ENCODE data around the gene PNMA8B.

Gene PNMA8B

GRCh38 chr19:46529622-46530451 is 34.2 kb upstream of the PNMA8B start (continued):
- TF ChIP-seq ZBTB49 (tag by site-specific recombination; IDR thresholded peaks at IDR 0.05; ENCODE audit: low read depth) (no peak), BCL11A (tag by site-specific recombination; IDR thresholded peaks at IDR 0.05; ENCODE audit: low read depth) (peak; percentile 59; the same call in 1 of the 2 replicates), ZNF521 (tag by site-specific recombination; IDR thresholded peaks at IDR 0.05) (no peak), ZNF18 (tag by site-specific recombination; IDR thresholded peaks at IDR 0.05) (no peak), YY2 (tag by site-specific recombination; IDR thresholded peaks at IDR 0.05) (no peak), HOXA7 (CRISPR knock-in tag; IDR thresholded peaks at IDR 0.05; ENCODE audit: borderline replicate concordance) (no peak), ZNF221 (tag by site-specific recombination; IDR thresholded peaks at IDR 0.05; ENCODE audit: borderline replicate concordance) (no peak), ZNF660 (tag by site-specific recombination; IDR thresholded peaks at IDR 0.05) (0 out of 2 replicates have a peak, but pooled peaks have one; percentile 23), SCRT1 (tag by site-specific recombination; IDR thresholded peaks at IDR 0.05; ENCODE audit: borderline replicate concordance) (0 out of 2 replicates have a peak, but pooled peaks have one; percentile 16), ZNF274 (IDR thresholded peaks at IDR 0.05; ENCODE audit: low read length) (no peak), ZNF274 (tag by site-specific recombination; IDR thresholded peaks at IDR 0.05; ENCODE audit: borderline replicate concordance) (no peak), ZNF184 (tag by site-specific recombination; IDR thresholded peaks at IDR 0.05) (no peak), ZNF645 (tag by site-specific recombination; IDR thresholded peaks at IDR 0.05) (no peak), ZNF585B (tag by site-specific recombination; IDR thresholded peaks at IDR 0.05) (no peak), EGR2 (tag by site-specific recombination; IDR thresholded peaks at IDR 0.05; ENCODE audit: low read depth) (peak; percentile 78), ZNF174 (tag by site-specific recombination; IDR thresholded peaks at IDR 0.05) (no peak), KLF9 (tag by site-specific recombination; IDR thresholded peaks at IDR 0.05; ENCODE audit: low read depth) (peak; percentile 60), ZNF426 (tag by site-specific recombination; IDR thresholded peaks at IDR 0.05) (no peak), ZXDB (tag by site-specific recombination; IDR thresholded peaks at IDR 0.05) (0 out of 2 replicates have a peak, but pooled peaks have one; percentile 34), ZNF529 (tag by site-specific recombination; IDR thresholded peaks at IDR 0.05; ENCODE audit: insufficient replicate concordance) (no peak), ZSCAN16 (tag by site-specific recombination; IDR thresholded peaks at IDR 0.05) (no peak), HOXC10 (CRISPR knock-in tag; IDR thresholded peaks at IDR 0.05) (no peak), SP2 (tag by site-specific recombination; IDR thresholded peaks at IDR 0.05) (peak; percentile 57), ZNF292 (tag by site-specific recombination; IDR thresholded peaks at IDR 0.05; ENCODE audit: borderline replicate concordance, low read depth) (no peak), PATZ1 (tag by site-specific recombination; IDR thresholded peaks at IDR 0.05) (peak; percentile 77), ZNF664 (tag by site-specific recombination; IDR thresholded peaks at IDR 0.05) (no peak), ZNF341 (tag by site-specific recombination; IDR thresholded peaks at IDR 0.05; ENCODE audit: low read depth) (no peak)
- TF ChIP-seq, protein P1, sequence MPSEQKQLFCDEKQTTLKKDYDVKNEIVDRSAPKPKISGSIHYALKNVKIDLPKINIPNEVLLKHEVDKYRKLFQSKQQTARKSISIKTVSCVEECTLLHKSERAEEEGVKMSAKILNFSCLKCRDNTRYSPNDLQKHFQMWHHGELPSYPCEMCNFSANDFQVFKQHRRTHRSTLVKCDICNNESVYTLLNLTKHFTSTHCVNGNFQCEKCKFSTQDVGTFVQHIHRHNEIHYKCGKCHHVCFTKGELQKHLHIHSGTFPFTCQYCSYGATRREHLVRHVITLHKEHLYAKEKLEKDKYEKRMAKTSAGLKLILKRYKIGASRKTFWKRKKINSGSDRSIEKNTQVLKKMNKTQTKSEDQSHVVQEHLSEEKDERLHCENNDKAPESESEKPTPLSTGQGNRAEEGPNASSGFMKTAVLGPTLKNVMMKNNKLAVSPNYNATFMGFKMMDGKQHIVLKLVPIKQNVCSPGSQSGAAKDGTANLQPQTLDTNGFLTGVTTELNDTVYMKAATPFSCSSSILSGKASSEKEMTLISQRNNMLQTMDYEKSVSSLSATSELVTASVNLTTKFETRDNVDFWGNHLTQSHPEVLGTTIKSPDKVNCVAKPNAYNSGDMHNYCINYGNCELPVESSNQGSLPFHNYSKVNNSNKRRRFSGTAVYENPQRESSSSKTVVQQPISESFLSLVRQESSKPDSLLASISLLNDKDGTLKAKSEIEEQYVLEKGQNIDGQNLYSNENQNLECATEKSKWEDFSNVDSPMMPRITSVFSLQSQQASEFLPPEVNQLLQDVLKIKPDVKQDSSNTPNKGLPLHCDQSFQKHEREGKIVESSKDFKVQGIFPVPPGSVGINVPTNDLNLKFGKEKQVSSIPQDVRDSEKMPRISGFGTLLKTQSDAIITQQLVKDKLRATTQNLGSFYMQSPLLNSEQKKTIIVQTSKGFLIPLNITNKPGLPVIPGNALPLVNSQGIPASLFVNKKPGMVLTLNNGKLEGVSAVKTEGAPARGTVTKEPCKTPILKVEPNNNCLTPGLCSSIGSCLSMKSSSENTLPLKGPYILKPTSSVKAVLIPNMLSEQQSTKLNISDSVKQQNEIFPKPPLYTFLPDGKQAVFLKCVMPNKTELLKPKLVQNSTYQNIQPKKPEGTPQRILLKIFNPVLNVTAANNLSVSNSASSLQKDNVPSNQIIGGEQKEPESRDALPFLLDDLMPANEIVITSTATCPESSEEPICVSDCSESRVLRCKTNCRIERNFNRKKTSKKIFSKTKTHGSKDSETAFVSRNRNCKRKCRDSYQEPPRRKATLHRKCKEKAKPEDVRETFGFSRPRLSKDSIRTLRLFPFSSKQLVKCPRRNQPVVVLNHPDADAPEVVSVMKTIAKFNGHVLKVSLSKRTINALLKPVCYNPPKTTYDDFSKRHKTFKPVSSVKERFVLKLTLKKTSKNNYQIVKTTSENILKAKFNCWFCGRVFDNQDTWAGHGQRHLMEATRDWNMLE (tag by site-specific recombination; conservative IDR thresholded peaks at IDR 0.05; ENCODE audit: low read depth) = no peak

Measured in HEK293 (cell line).